ENCODE results near the gene TRIM5. TPM values are rescaled to one million over a fixed set of nuclear protein-coding genes. Genes with fewer than 3 reads are reported as not detected.
"Not testable (repeated sequence)": the region's sequence is repeated elsewhere in the genome, so short reads cannot be mapped to it uniquely, and the experiment has no call there.

Gene TRIM5
- total and polyA plus RNA-seq, 3 donors from 2014 or later: 8.8 to 16.2 (median 10.8) TPM

GRCh38 chr11:5666402-5666793 lies 18.5 kb downstream of the TRIM5 start:
- intact Hi-C loops (cut with DNase I; ENCODE audit: low total_unique reads): no loop called here
- H3K4me3 ChIP-seq: no peak overlapping the region
- no peaks in the 10 kb centered on the region for H3K36me3 ChIP-seq (ENCODE audit: low read depth, missing control alignments)
- no peak overlapping the region for H3K27ac ChIP-seq
- H3K9me3 ChIP-seq: no peaks in the 10 kb centered on the region
- no peaks in the 10 kb centered on the region for H3K27me3 ChIP-seq
- 71 to 79% methylated on average over 6 of the region's 6 CpGs for WGBS, 2 donors
- H3K4me1 ChIP-seq: peaks cover 7% of the 10 kb centered on the region
- no peak for TF ChIP-seq CTCF (IDR thresholded peaks at IDR 0.05)
- no peak for TF ChIP-seq POLR2A (IDR thresholded peaks at IDR 0.05)
- no peak for DNase-seq

DNA sequence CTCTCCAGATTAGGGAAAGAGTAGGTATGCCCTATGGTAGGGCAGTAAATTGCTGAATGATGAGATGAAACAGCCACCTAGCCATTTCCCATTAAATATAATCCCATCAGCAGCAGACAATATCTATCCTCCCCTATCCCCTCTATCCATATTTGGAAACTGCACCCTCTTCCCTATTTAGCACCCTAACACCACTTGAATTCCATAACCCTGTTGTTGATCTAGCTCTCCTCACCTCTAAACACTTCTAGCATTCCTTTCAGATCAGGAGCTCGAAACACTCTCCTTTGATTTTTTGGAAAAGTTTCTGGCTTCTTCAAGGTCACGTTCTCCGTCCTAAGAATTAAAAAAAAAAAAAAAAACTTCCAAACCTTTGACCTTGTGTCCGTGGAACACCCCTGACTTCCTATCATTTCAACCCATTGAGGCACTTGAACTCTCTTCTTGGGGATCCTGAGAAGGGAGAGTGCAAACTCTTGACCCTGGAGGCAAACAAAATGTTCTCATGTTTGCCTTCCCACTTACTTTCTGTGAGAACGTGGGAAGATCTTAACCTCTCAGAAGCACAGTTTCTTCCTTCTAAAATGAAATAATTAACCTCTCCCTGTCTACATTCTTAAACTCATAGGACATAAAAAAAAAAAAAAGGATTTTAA lies 19.0 kb downstream of the TRIM5 start:
- Histone ChIP-seq H3K4me3 (no peak overlapping the region), H3K4me1 (peaks cover 7% of the 10 kb centered on the region), H3K27ac (no peak overlapping the region), H3K9me3 (no peaks in the 10 kb centered on the region), H3K36me3 (ENCODE audit: low read depth, missing control alignments) (no peaks in the 10 kb centered on the region), H3K27me3 (no peaks in the 10 kb centered on the region)
- no peak for DNase-seq
- intact Hi-C loops (cut with DNase I; ENCODE audit: low total_unique reads): no loop called here
- TF ChIP-seq POLR2A (IDR thresholded peaks at IDR 0.05) (no peak), CTCF (IDR thresholded peaks at IDR 0.05) (no peak)
- 31 to 33% methylated on average over 5 of the region's 5 CpGs for WGBS, 2 donors

DNA sequence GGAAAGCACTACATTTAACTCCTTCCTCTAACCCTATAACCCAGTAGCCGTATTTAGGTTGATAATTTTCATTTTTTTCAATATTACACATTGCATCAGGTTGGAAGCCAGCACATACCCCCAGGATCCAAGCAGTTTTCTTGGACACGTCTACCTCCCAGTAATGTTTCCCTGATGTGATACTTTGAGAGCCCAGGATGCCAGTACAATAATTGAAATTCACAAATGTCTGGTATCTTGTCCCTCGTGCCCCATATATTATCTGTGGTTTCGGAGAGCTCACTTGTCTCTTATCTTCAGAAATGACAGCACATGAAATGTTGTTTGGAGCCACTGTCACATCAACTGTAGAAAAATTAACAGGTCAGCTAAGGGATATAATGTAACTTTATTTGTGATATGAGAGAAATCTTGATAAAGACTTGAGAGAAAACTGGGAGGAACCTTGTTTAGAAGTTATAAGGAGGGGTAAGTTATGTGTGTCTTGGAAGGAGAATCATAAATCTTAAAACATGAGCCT lies 19.8 kb downstream of the TRIM5 start:
- intact Hi-C loops (cut with DNase I; ENCODE audit: low total_unique reads): no loop called here
- DNase-seq: no peak
- TF ChIP-seq CTCF (IDR thresholded peaks at IDR 0.05) (no peak), POLR2A (IDR thresholded peaks at IDR 0.05) (no peak)

DNA sequence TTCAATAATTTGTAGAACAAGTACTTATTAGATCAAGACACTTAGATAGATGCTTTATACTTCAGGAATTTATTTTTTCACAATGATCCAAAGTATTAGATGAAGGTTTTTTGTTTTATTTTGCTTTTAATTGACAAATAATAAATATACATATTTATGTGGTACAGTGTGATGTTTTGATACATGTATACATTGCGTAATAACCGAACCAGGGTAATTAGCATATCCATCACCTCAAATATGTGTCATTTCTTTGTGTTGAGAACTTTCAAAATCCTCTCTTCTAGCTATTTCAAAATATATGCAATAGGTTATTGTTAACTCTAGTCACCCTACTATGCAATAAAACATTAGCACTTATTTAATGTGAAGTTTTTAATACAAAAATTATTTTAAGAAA lies 21.4 kb downstream of the TRIM5 start:
- no peak for DNase-seq
- H3K4me1 ChIP-seq: peaks cover 7% of the 10 kb centered on the region
- no peaks in the 10 kb centered on the region for H3K9me3 ChIP-seq
- H3K27me3 ChIP-seq: no peaks in the 10 kb centered on the region
- WGBS, 2 donors: 96 to 98% methylated on average over 2 of the region's 2 CpGs
- H3K36me3 ChIP-seq (ENCODE audit: low read depth, missing control alignments): no peaks in the 10 kb centered on the region
- no peak overlapping the region for H3K27ac ChIP-seq
- H3K4me3 ChIP-seq: no peak overlapping the region
- intact Hi-C loops (cut with DNase I; ENCODE audit: low total_unique reads): no loop called here
- TF ChIP-seq CTCF (IDR thresholded peaks at IDR 0.05) (no peak), POLR2A (IDR thresholded peaks at IDR 0.05) (no peak)

More for the DNA sequence above, 19.8 kb downstream of the TRIM5 start:
- 71 to 82% methylated on average over 4 of the region's 4 CpGs for WGBS, 2 donors
- Histone ChIP-seq H3K36me3 (ENCODE audit: low read depth, missing control alignments) (no peaks in the 10 kb centered on the region), H3K4me1 (peaks cover 7% of the 10 kb centered on the region), H3K4me3 (no peak overlapping the region), H3K27me3 (no peaks in the 10 kb centered on the region), H3K27ac (no peak overlapping the region), H3K9me3 (no peaks in the 10 kb centered on the region)

DNA sequence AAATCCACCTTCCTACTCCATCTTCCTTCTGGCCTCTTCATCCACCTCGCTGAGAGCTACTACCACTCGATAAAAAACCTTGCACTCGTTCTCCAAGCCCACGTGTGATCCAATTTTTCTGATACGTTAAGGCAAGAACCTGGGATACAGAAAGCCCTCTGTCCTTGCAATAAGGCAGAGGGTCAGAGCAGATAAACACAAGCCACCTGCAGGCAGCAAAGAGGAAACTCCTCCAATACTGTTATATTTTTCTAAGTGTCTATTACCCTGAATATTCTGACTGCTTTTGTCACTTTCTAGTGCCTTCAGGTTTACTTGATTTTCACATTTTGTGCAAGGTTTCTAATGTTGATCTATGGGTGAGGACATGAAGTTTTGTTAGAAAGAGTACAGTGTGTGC lies 26.6 kb downstream of the TRIM5 start:
- TF ChIP-seq CTCF (IDR thresholded peaks at IDR 0.05) (no peak), POLR2A (IDR thresholded peaks at IDR 0.05) (no peak)

GRCh38 chr11:5656956-5657355 lies 27.9 kb downstream of the TRIM5 start:
- WGBS, 2 donors: 95 to 97% methylated on average over 2 of the region's 2 CpGs
- H3K27me3 ChIP-seq; H3K4me3 ChIP-seq; H3K4me1 ChIP-seq; DNase-seq; H3K36me3 ChIP-seq (ENCODE audit: low read depth, missing control alignments); H3K9me3 ChIP-seq; H3K27ac ChIP-seq; intact Hi-C loops (cut with DNase I; ENCODE audit: low total_unique reads): not testable (repeated sequence)

More for the DNA sequence above, 26.6 kb downstream of the TRIM5 start:
- Histone ChIP-seq H3K4me3 (no peak overlapping the region), H3K27me3 (no peaks in the 10 kb centered on the region), H3K36me3 (ENCODE audit: low read depth, missing control alignments) (no peaks in the 10 kb centered on the region), H3K9me3 (no peaks in the 10 kb centered on the region), H3K4me1 (no peaks in the 10 kb centered on the region), H3K27ac (no peak overlapping the region)
- intact Hi-C loops (cut with DNase I; ENCODE audit: low total_unique reads): no loop called here
- WGBS, 2 donors: 79 to 92% methylated on average over 5 of the region's 5 CpGs
- no peak for DNase-seq

All from testis (tissue), 3 donors.